HG03039 (cell line): ENCODE data around the gene OTOR.
A peak's percentile ranks its signal among the peaks of the same experiment; 100 is the strongest.

Experiments used
- ATAC-seq: cut with Tn5 transposase; IDR thresholded peaks from one replicate; pipeline ENCODE4 v1.9.1; 2021; ENCODE audit warnings: mild to moderate bottlenecking, moderate library complexity; ENCODE audit not compliant: unreplicated experiment

The OTOR gene

DNA sequence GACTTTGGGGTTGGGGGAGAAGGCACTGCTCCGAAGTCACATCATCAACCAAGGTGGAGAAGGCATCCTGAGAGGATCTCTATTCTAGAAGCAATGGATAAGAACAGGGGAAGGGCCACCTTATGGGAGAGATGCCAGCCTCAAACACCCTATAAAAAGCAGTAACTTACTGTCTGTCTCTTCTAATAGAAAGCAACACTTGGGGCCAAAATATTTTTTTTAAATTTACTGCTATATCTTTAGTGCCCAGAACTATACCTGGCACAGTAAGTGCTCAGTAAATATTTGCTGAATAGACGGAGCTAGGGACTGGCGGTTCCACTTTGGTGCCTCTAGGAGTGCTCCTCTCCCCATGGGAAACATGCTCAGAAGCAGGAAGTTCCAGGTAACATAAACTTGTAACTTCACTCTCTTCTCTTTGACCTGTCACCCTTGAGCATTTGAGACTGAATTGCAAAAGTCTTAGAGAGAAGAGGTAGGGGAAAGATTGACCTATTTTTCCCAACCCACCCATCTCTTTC is 807 bp upstream of the OTOR start:
- no peak for ATAC-seq

DNA sequence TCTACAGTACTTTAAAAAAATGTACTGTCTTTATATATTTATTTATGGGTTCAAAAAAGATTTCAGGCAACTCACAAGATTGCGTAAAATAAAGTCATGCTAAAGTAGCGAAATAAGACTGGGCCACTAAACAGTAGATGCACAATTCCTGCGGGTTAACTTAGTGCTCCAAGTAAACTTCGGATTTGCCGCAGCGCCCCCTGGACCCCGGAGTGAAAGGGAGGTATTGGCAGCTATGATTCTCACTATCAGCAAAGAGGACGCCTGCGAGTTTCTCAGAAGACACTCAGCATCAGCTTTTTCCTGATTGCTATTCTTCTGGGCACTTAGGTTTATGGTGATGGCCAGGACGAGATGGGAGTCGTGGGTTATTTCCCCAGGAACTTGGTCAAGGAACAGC is 1.4 kb downstream of the OTOR start:
- ATAC-seq = no peak

DNA sequence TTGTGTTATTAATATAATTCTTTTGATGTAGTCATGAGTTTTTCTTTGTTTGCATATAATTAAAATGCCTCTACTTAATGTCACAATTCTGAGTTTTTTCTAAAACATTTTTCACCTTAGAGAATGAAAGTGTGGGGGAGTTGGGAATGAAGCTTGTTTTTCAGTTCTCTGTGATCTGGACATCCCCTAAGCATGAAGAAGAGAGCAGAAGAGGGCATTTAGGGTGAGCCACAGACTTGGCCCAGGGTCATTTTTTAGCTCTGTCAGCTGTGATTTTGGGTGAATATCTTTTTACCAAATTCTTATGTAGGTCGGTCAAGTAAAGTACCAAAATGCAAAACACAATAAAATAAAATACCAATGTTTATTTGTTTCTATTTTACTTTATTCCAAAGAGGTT is 3.9 kb downstream of the OTOR start:
- no peak for ATAC-seq

DNA sequence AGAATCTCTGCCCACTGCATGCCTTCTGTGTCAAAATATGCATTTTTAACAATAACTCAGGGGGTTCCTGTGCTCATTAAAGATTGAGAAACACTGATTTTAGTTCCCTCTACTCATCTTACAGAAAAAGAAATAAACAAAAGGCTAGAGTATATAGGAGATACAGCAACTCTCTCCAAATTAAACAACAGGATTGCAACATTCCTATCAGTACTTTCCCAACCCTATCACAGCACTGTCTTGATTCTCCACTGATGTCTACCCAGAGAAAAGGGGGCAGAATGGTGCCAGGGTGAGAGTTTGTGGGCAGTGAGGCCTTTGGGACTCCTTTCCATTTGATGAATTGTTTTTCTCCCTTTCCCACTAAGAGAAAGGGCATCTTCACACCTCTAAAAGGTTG is 4.7 kb downstream of the OTOR start:
- ATAC-seq = no peak

DNA sequence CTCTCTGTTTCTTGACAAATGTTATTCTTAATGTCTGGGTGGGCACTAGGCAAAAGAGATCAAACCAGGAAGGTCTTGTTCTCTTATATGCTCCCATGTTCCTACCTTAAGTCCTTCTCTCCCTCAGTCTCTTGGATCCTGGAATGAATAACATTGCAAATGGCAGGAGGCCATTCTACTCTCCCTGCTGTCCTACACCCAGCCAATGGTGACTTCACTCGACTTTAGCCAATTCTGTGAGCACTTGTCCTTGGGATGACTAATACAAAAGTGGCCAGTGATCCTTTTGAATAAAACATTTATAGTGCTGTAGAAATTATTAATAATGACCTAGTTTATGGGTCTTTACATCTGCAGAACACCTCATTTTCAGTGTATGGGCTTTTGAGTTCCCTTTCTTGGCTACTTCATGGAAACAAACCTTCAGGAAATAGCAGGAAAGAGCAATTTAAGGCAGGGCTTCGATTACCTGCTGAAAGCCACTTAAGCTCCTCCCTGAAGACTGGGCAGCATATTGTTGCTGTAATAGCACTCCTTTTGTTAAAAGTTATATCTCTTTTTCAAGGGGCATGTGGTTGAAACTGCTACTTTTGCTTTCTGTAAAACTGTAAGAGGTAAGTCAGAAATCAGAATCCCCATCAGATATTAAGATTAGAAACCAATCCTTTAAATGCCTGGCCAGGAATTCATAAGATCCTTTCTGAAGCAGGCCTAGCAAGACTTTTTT is 10.5 kb downstream of the OTOR start:
- ATAC-seq = no peak

DNA sequence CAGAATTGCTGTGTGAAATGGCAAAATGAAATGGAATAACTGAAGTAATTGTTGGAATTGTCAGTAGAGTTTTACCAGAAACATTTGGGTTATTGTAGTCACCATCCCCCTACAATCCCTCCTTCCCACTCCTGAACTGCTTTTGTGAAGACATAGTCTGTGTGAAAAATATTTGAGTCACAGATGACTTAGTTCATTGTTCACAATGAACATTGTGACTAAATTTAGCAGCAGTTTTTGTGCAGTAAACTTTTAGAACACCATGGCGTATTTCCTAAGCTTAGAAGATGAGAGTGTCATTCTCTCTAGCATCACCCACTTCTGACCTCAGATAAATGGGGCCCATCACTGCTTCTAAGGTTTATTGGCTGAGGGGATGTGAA is 11.0 kb downstream of the OTOR start:
- ATAC-seq = no peak

DNA sequence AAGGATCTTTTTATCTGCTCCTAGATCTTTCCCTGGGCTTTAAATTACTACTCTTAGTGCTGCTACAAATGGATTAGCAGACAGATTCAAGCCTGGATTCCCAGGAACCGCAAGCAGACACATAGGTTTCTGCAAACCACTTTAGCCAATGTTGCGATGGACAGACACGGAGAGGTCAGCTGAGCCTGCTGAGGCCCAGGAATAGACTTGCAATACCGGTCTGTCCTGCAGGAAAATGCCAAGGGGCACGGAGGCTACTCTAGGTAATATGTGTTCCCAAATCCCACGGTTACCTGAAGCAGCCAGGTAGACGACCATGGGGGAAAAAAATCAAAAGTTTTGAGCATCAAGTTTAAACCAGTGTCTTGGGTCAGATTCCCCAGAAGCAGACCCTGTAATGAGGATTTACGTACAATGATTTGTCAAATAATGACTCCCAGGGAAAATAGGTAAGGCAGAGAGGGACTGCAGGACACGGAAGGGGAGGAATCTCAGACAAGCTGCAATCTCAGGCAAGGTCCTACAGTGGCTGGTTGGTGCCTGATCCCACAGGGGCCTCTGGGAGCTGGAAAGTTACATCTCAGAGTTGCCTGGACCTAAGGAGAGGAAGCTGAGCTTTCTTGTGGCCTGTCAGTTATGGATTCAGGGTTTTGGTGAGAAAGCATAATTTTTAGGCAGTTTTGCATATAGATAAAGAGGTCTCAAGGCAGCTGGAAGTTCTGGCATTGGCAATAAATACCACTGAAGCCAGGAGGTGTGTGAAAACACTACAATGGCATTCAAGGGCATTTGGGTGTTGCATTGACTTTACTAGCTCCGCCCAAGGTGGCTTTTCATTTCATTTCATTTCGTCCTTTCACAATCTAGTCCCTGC is 12.5 kb downstream of the OTOR start:
- no peak for ATAC-seq

DNA sequence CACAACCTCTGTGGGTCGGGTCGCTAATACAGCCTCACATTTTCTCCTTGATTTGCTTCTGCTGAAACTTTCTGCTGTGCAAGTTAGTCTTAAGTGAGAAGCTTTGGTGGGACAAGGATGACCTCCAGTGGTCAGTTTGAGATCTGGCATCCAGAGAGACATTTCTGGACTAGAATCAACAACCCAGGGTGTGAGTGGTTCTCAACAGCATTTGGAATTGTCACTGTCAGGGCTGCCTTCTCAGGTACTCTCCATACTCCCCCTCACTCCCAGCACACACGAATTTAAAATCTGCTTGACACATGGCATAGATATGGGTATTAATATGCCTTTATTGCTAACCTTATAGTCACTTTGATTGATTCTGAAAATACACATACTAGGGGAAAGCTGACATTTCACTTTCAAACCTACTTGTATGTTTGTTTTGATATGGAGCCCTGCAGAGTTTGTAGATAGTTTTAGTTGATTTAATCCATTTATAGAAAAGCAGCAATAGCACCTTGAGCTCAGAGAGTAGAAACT is 13.2 kb downstream of the OTOR start:
- peak; percentile 58 for ATAC-seq

DNA sequence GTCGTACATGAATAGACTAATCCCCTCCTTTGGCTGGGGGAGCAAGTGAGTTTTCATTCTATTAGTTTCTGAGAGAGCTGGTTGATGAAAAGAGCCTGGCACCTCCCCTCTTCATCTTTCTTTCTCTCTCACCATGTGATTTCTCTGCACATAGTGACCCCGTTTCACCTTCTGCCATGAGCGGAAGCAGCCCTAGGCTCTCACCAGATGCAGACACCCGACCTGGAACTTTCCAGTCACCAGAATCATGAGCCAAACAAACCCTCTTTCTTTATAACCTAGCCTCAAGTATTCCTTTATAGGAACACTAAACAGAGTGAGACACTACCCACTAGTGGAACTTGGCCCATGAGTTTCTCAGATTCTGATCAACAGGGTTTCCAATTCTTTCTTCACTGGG is 16.4 kb downstream of the OTOR start:
- no peak for ATAC-seq

DNA sequence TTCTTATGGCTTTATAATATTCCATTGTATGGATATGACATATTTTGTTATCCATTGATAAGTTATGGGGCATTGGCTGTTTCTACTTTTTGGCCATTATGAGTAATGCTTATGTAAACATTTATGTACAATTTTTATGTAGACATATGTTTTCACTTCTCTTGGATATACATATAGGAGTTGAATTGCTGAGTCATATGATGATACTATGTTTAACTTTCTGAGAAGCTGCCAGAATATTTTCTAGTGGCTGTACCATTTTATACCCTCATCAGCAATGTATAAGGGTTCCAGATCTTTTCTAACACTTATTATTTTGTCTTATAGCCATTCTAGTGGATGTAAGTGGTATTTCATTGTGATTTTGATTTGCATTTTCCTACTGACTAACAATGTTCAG is 23.1 kb downstream of the OTOR start:
- ATAC-seq = no peak

DNA sequence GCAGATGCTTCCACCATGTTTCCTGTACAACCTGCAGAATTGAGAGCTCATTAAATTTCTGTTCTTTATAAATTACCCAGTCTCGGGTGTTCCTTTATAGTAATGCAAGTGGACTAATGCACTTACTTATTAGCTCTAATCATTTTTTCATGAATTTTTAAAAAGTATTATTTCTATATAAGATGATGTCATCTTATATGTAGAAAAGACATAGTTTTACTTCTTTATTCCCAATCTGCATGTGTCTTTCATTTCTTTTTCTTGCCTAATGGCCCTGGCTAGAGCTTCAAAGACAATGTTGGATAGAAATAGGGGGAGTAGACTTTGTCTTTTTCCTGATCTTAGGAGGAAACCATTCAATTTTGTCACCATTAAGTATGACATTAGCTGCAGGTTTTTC is 27.8 kb downstream of the OTOR start:
- ATAC-seq = no peak

DNA sequence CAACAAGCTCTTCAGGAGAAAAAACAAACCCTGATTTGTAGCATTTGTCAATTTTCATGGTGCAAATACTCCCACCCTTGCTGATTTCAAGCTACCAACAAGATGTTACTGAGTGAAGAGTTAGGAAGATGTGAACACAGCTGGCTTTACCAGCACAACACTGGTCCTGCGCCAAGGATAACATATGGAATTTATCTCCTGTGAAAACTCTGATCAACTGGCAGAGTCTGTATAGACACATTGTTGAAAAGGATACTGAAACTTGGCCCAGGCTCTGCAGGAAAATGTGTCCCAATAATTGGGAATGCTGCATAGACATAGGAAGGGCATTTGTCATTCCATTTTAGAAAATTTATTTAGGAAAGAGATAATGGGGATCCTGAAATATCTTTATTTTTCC is 29.0 kb downstream of the OTOR start:
- ATAC-seq = no peak

DNA sequence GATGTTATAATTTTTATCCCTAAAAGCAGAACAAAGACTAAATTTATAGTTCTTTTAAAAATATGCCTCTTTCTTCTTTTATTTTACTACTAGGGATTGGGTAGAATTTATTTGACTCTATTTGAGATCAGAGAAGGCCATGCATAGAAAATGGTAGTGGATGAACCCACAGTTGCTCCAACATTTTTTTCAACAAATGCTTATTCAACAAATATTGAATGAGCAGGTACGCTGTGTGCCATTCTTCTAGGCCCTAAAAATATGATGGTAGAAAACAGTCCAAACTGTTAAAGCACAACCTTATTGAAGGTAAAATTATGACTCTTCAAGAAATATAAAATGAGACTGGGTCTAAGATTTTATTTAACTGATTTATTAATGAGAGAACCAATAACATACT is 30.0 kb downstream of the OTOR start:
- no peak for ATAC-seq

DNA sequence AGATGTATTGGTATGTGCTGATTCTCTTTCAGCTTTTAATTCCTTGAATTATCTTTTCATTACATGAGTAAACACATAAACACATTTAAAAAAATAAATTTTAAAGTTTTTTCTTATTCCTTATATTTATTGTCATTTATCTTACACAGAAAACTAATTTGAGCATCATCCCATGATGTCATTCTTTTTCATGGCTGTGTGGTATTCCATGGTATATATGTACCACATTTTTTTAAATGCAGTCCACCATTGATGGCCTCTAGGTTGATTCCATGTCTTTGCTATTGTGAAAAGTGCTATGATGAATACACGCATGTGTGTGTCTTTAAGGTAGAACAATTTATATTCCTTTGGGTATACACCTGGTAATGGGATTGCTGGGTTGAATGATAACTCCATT is 33.3 kb downstream of the OTOR start:
- no peak for ATAC-seq

DNA sequence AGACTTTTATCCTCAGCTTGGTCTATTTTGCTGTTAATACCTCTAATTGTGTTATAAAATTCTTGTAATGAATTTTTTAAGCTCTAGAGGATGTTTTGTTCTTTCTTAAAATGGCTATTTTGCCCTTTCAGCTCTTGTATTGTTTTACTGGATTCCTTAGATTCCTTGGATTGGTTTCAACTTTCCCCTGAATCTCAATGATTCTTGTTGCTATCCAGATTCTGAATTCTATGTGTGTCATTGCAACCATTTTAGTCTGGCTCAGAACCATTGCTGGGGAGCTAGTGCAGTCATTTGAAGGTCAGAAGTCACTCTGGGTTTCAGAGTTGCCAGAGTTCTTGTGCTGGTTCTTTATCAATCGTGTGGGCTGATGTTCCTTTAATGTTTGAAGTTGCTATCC is 37.1 kb downstream of the OTOR start:
- no peak for ATAC-seq
